HCT116 (cell line): ENCODE measurements around the gene STAB1. TPM values are rescaled to one million over a fixed set of nuclear protein-coding genes. Genes with fewer than 3 reads are reported as not detected.

Experiments used
- ATAC-seq: fragments of 200-7000 bp; cut with Tn5 transposase; 2 replicates; pipeline ENCODE4 v1.9.1; 2020; ENCODE audit warnings: mild to moderate bottlenecking, moderate library complexity
- BruUV-seq: library from RNA; stranded (reverse); fragments of 400-500 nt; replicated peaks from 2 replicates; lab custom pipeline; 2021; lab: Mats Ljungman, UMichigan
- CTCF ChIA-PET: fragments of 300-600 bp; sonication (Branson Sonifier 250); formaldehyde crosslinking; loops from one replicate; lab custom pipeline; 2021; ENCODE audit warnings: antibody characterized with exemption; lab: Charles Lee
- POLR2A ChIA-PET: fragments of 300-600, 350-600 bp; sonication (Branson Sonifier 250); formaldehyde crosslinking; loops from one replicate; lab custom pipeline; 2021; ENCODE audit warnings: antibody characterized with exemption; lab: Charles Lee
- RAD21 ChIA-PET, 2 experiments: fragments of 300-600 bp; sonication (Branson Sonifier 250); formaldehyde crosslinking; loops; one replicate each; lab custom pipeline; 2023; ENCODE audit warnings: low total read pairs in 2 of 2; ENCODE audit not compliant: uncharacterized antibody in 2 of 2, unreplicated experiment in 2 of 2, low non-redundant PET in 1 of 2; lab: Charles Lee
- DNase-seq: peaks from one replicate; pipeline ENCODE4 v3.0.0-alpha.2; 2010; ENCODE audit warnings: low read depth, low spot score
- H2AFZ ChIP-seq: fragments of 200-600 bp; shearing (Covaris generic), sonication (generic); 2 replicates; pipeline ENCODE4 v1.6.1; 2017; ENCODE audit warnings: low read depth, mixed run types, mixed read lengths, antibody characterized with exemption, low read length; ENCODE audit not compliant: poor library complexity, severe bottlenecking
- H3K27ac ChIP-seq: 2 replicates; pipeline ENCODE4 v1.5.1; 2012; ENCODE audit warnings: low read depth, low read length
- H3K27me3 ChIP-seq: fragments of 200-600 bp; sonication (generic); 2 replicates; pipeline ENCODE4 v1.6.1; 2016; ENCODE audit warnings: mixed run types, low read length, mixed read lengths; ENCODE audit not compliant: insufficient read depth
- H3K36me3 ChIP-seq, 2 experiments: fragments of 200-500 bp in 1 of 2; fragments of 200-600 bp in 1 of 2; sonication (Bioruptor generic) in 1 of 2; sonication (generic) in 1 of 2; 2 replicates each; pipeline versions ENCODE4 v1.5.1 to v1.6.1; 2014 to 2016; ENCODE audit warnings: low read length in 2 of 2, inconsistent platforms in 1 of 2, mixed read lengths in 1 of 2, mixed run types in 1 of 2; ENCODE audit not compliant: insufficient read depth in 2 of 2, control insufficient read depth in 1 of 2
- H3K4me1 ChIP-seq, 2 experiments: fragments of 200-600 bp in 1 of 2; sonication (generic) in 1 of 2; 2 replicates each; pipeline versions ENCODE4 v1.5.1 to v1.6.1; 2012 to 2017; ENCODE audit warnings: low read length in 2 of 2, inconsistent platforms in 1 of 2, mild to moderate bottlenecking in 1 of 2, mixed read lengths in 1 of 2, mixed run types in 1 of 2, moderate library complexity in 1 of 2; ENCODE audit not compliant: insufficient read depth in 2 of 2, control insufficient read depth in 1 of 2
- H3K4me2 ChIP-seq: fragments of 200-600 bp; sonication (generic); 2 replicates; pipeline ENCODE4 v1.6.1; 2017; ENCODE audit warnings: mixed run types, low read length, mixed read lengths
- H3K4me3 ChIP-seq, 2 experiments: fragments of 200-600 bp in 1 of 2; sonication (generic) in 1 of 2; replicated peaks in 1 of 2; 2 replicates each; pipeline ENCODE4 v1.5.1; 2011 to 2016; ENCODE audit warnings: low read length in 2 of 2, control low read depth in 1 of 2, low read depth in 1 of 2, mild to moderate bottlenecking in 1 of 2, mixed read lengths in 1 of 2, mixed run types in 1 of 2
- H3K79me2 ChIP-seq: fragments of 200-600 bp; sonication (generic); 2 replicates; pipeline ENCODE4 v1.6.1; 2017; ENCODE audit warnings: mild to moderate bottlenecking, mixed run types, low read length, moderate library complexity, mixed read lengths; ENCODE audit not compliant: insufficient read depth
- H3K9ac ChIP-seq: fragments of 200-600 bp; sonication (generic); 2 replicates; pipeline ENCODE4 v1.6.1; 2016; ENCODE audit warnings: low read length, mixed read lengths
- H3K9me2 ChIP-seq: fragments of 200-600 bp; sonication (generic), shearing (Covaris generic); 2 replicates; pipeline ENCODE4 v1.6.1; 2017; ENCODE audit warnings: mixed run types, mild to moderate bottlenecking, moderate library complexity; ENCODE audit not compliant: insufficient read depth
- H3K9me3 ChIP-seq, 2 experiments: fragments of 200-500 bp in 1 of 2; fragments of 200-600 bp in 1 of 2; sonication (Bioruptor generic) in 1 of 2; sonication (generic) in 1 of 2; 2 replicates each; pipeline ENCODE4 v1.6.1; 2014 to 2017; ENCODE audit warnings: low read length in 2 of 2, mixed read lengths in 2 of 2, inconsistent platforms in 1 of 2, low read depth in 1 of 2, mild to moderate bottlenecking in 1 of 2, mixed run types in 1 of 2, moderate library complexity in 1 of 2; ENCODE audit not compliant: control insufficient read depth in 1 of 2, insufficient read depth in 1 of 2
- H4K20me1 ChIP-seq: fragments of 200-600 bp; sonication (generic), shearing (Covaris generic); 2 replicates; pipeline ENCODE4 v1.6.1; 2017; ENCODE audit warnings: mixed run types, mild to moderate bottlenecking, moderate library complexity; ENCODE audit not compliant: insufficient read depth
- ATF3 ChIP-seq: IDR thresholded peaks from 2 replicates; pipeline ENCODE4 v1.6.1; 2012
- CBX3 ChIP-seq: IDR thresholded peaks from 2 replicates; pipeline ENCODE4 v1.6.1; 2012; ENCODE audit warnings: low read depth
- CEBPB ChIP-seq: IDR thresholded peaks from 2 replicates; pipeline ENCODE4 v1.6.1; 2012; ENCODE audit warnings: low read depth
- EZH2phosphoT487 ChIP-seq: fragments of 200-600 bp; IDR thresholded peaks from 2 replicates; pipeline ENCODE4 v1.6.1; 2018; ENCODE audit warnings: antibody characterized with exemption, borderline replicate concordance
- JUND ChIP-seq: IDR thresholded peaks from 2 replicates; pipeline ENCODE4 v1.6.1; 2012
- POLR2AphosphoS5 ChIP-seq: IDR thresholded peaks from 2 replicates; pipeline ENCODE4 v1.6.1; 2011; ENCODE audit warnings: mild to moderate bottlenecking, low read depth, low read length, moderate library complexity
- RAD21 ChIP-seq: IDR thresholded peaks from 2 replicates; pipeline ENCODE4 v1.6.1; 2012; ENCODE audit warnings: low read depth, mild to moderate bottlenecking
- SIN3A ChIP-seq: IDR thresholded peaks from 2 replicates; pipeline ENCODE4 v1.6.1; 2012; ENCODE audit warnings: low read depth
- SP1 ChIP-seq: IDR thresholded peaks from 2 replicates; pipeline ENCODE4 v1.6.1; 2012; ENCODE audit warnings: low read depth
- SRF ChIP-seq: IDR thresholded peaks from 2 replicates; pipeline ENCODE4 v1.6.1; 2012; ENCODE audit warnings: low read depth
- TCF7L2 ChIP-seq: IDR thresholded peaks from 2 replicates; pipeline ENCODE4 v1.7.0; 2011; ENCODE audit warnings: borderline replicate concordance, inconsistent platforms; ENCODE audit not compliant: insufficient read depth, insufficient read length; ENCODE audit errors: extremely low read depth
- YY1 ChIP-seq: IDR thresholded peaks from 2 replicates; pipeline ENCODE4 v1.6.1; 2011; ENCODE audit warnings: low read length, low read depth, moderate library complexity, mild to moderate bottlenecking; ENCODE audit not compliant: insufficient replicate concordance; ENCODE audit errors: extremely low read depth
- intact Hi-C: fragments of 100-400 bp; cut with micrococcal nuclease; formaldehyde crosslinking; loops from 2 replicates; pipeline ENCODE4 v1.10.0; 2022
- total RNA-seq: library from RNA; stranded (reverse); gene quantifications from one replicate; pipeline ENCODE4 v1.2.1, GENCODE V29; 2021; ENCODE audit not compliant: unreplicated experiment

STAB1 gene
- total RNA-seq, 1 experiment from 2014 or later = 0.44 TPM

- H2AFZ ChIP-seq = no peak overlapping the region
- H3K36me3 ChIP-seq = peaks cover 54 to 55% of the 10 kb centered on the region in 2 experiments
- no peak overlapping the region for H3K27ac ChIP-seq
- ChIA-PET RAD21 (no interaction called here), POLR2A (no interaction called here), CTCF (no interaction called here)
- peaks cover 3% of the 10 kb centered on the region; the same call in 1 of the 2 replicates for H3K79me2 ChIP-seq
- no peaks in the 10 kb centered on the region for H3K27me3 ChIP-seq
- H3K9me2 ChIP-seq = no peaks in the 10 kb centered on the region
- no peak overlapping the region for H3K4me2 ChIP-seq
- BruUV-seq = no TSS peak
- H3K4me1 ChIP-seq = no peaks in the 10 kb centered on the region
- DNase-seq = no peak
- ATAC-seq = no peak
- no peaks in the 10 kb centered on the region for H3K9me3 ChIP-seq
- H4K20me1 ChIP-seq = no peaks in the 10 kb centered on the region
- TF ChIP-seq SP1 = no peak
- no peak for TF ChIP-seq EZH2phosphoT487
- TF ChIP-seq SRF = no peak
- TF ChIP-seq CEBPB = no peak
- TF ChIP-seq POLR2AphosphoS5 = no peak
- TF ChIP-seq JUND = no peak
- intact Hi-C loops = loop anchor here (10.0 kb wide), 1 partner anchor 598 kb away; no protein-coding TSS in a partner anchor
- no peak overlapping the region for H3K4me3 ChIP-seq
- H3K9ac ChIP-seq = no peak overlapping the region
Observed at GRCh38 chr3:52477076-52477795, 17.9 kb upstream of the STAB1 start.

- ATAC-seq (no peak), DNase-seq (no peak)
- Histone ChIP-seq H3K4me3 (no peak overlapping the region), H3K27me3 (no peaks in the 10 kb centered on the region), H3K27ac (no peak overlapping the region), H2AFZ (no peak overlapping the region), H3K36me3 (peaks cover 52 to 55% of the 10 kb centered on the region in 2 experiments; a peak in 3 of 4 replicates), H3K9me3 (no peaks in the 10 kb centered on the region), H4K20me1 (no peaks in the 10 kb centered on the region), H3K9ac (no peak overlapping the region), H3K9me2 (no peaks in the 10 kb centered on the region), H3K4me1 (no peaks in the 10 kb centered on the region), H3K79me2 (peaks cover 3% of the 10 kb centered on the region; the same call in 1 of the 2 replicates), H3K4me2 (no peak overlapping the region)
- no TSS peak for BruUV-seq
- POLR2A ChIA-PET = no interaction called here
- CTCF ChIA-PET = no interaction called here
- no peak for TF ChIP-seq POLR2AphosphoS5
- no peak for TF ChIP-seq TCF7L2
- TF ChIP-seq CBX3 = no peak
- TF ChIP-seq SIN3A = no peak
- TF ChIP-seq ATF3 = no peak
- TF ChIP-seq YY1 = no peak
- no peak for TF ChIP-seq RAD21
- RAD21 ChIA-PET = no interaction called here
- intact Hi-C loops = loop anchor here (10.0 kb wide), 1 partner anchor 597 kb away; no protein-coding TSS in a partner anchor
Observed at GRCh38 chr3:52477796-52478095, 17.4 kb upstream of the STAB1 start.
